HPDE6-E6E7 (cell line): Measurements from ENCODE around the gene SPECC1.
"Not testable (repeated sequence)": the region's sequence is repeated elsewhere in the genome, so short reads cannot be mapped to it uniquely, and the experiment has no call there.

Experiments
- DNase-seq: peaks from one replicate; pipeline ENCODE4 v3.0.0; 2011; ENCODE audit warnings: missing footprints; ENCODE audit errors: extremely low spot score

The SPECC1 gene

GRCh38 chr17:20313306-20313705, 304.1 kb downstream of the SPECC1 start:
- DNase-seq, result no peak

- DNase-seq, result no peak
These were observed 304.7 kb downstream of the SPECC1 start for GRCh38 chr17:20313891-20314290.

GRCh38 chr17:20314834-20315233, 305.7 kb downstream of the SPECC1 start:
- DNase-seq, result no peak

- DNase-seq, result no peak
These were observed 306.2 kb downstream of the SPECC1 start for GRCh38 chr17:20315311-20315710.

GRCh38 chr17:20315821-20316220, 306.7 kb downstream of the SPECC1 start:
- DNase-seq, result no peak

GRCh38 chr17:20320535-20321229, 311.5 kb downstream of the SPECC1 start:
- DNase-seq, result not testable (repeated sequence)

GRCh38 chr17:20321357-20321756, 312.2 kb downstream of the SPECC1 start:
- DNase-seq, result not testable (repeated sequence)

GRCh38 chr17:20327739-20328138, 318.6 kb downstream of the SPECC1 start:
- DNase-seq, result not testable (repeated sequence)

- not testable (repeated sequence) for DNase-seq
These were observed 342.2 kb downstream of the SPECC1 start for GRCh38 chr17:20351405-20351804.

- DNase-seq, result not testable (repeated sequence)
These were observed 343.4 kb downstream of the SPECC1 start for GRCh38 chr17:20352567-20352966.

GRCh38 chr17:20363846-20364245, 354.7 kb downstream of the SPECC1 start:
- not testable (repeated sequence) for DNase-seq
